HG03095 (cell line): ENCODE data around the gene POLL.

Source experiments
- ATAC-seq: cut with Tn5 transposase; IDR thresholded peaks from one replicate; pipeline ENCODE4 v1.9.1; 2021; ENCODE audit warnings: moderate library complexity; ENCODE audit not compliant: unreplicated experiment

Gene POLL

GRCh38 chr10:101561068-101561915 lies 26.8 kb downstream of the POLL start:
- no peak for ATAC-seq

GRCh38 chr10:101560298-101561067 lies 27.6 kb downstream of the POLL start:
- no peak for ATAC-seq

GRCh38 chr10:101559596-101560297 lies 28.3 kb downstream of the POLL start:
- ATAC-seq = no peak

- ATAC-seq = no peak
Measured at GRCh38 chr10:101558671-101559595, 29.1 kb downstream of the POLL start.

- no peak for ATAC-seq
Measured at GRCh38 chr10:101558204-101558603, 29.9 kb downstream of the POLL start.

GRCh38 chr10:101557541-101557940 lies 30.5 kb downstream of the POLL start:
- no peak for ATAC-seq

GRCh38 chr10:101552442-101552841 lies 35.6 kb downstream of the POLL start:
- no peak for ATAC-seq

GRCh38 chr10:101550965-101551364 lies 37.1 kb downstream of the POLL start:
- ATAC-seq = no peak

- no peak for ATAC-seq
Measured at GRCh38 chr10:101545898-101546297, 42.2 kb downstream of the POLL start.

GRCh38 chr10:101538446-101538845 lies 49.6 kb downstream of the POLL start:
- no peak for ATAC-seq

- no peak for ATAC-seq
Measured at GRCh38 chr10:101536800-101537199, 51.3 kb downstream of the POLL start.

GRCh38 chr10:101535949-101536348 lies 52.1 kb downstream of the POLL start:
- ATAC-seq = no peak

- no peak for ATAC-seq
Measured at GRCh38 chr10:101529725-101530553, 58.1 kb downstream of the POLL start.

- no peak for ATAC-seq
Measured at GRCh38 chr10:101529207-101529606, 58.9 kb downstream of the POLL start.
